Measurements from ENCODE around the gene NELFCD. TPM values are rescaled to one million over a fixed set of nuclear protein-coding genes. Genes with fewer than 3 reads are reported as not detected.

Gene NELFCD
- total RNA-seq, 1 donor from 2014 or later: 37.6 TPM

DNA sequence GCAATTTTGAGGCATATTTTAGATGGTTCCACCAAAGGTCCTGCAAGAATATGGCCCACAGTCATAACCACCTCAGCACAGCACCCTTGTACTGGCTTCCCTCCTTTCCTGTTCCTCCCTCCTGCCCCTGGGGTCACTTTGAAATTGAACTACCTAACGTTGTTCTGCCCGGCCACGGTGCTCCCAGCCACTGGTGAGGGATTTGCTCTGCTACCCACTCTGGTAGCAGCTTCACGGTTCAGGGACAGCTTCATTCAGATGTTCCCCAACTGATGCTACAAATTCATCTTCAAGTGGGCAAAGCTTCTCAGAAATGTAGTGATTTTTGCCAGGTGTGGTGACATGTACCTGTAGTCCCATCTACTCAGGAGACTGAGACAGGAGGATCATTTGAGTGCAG, 7.9 kb upstream of the NELFCD start:
- Mint-ChIP-seq H3K4me1 (ENCODE audit: low read depth) (no peaks in the 10 kb centered on the region), H3K27ac (ENCODE audit: unreplicated experiment) (no peak overlapping the region), H3K36me3 (ENCODE audit: low read depth) (peaks cover 5% of the 10 kb centered on the region), H3K27me3 (ENCODE audit: low read depth) (peaks cover 2% of the 10 kb centered on the region), H3K9me3 (ENCODE audit: low read depth) (peaks cover 32% of the 10 kb centered on the region), H3K4me3 (ENCODE audit: unreplicated experiment) (no peak overlapping the region)
- TF ChIP-seq, protein P1, sequence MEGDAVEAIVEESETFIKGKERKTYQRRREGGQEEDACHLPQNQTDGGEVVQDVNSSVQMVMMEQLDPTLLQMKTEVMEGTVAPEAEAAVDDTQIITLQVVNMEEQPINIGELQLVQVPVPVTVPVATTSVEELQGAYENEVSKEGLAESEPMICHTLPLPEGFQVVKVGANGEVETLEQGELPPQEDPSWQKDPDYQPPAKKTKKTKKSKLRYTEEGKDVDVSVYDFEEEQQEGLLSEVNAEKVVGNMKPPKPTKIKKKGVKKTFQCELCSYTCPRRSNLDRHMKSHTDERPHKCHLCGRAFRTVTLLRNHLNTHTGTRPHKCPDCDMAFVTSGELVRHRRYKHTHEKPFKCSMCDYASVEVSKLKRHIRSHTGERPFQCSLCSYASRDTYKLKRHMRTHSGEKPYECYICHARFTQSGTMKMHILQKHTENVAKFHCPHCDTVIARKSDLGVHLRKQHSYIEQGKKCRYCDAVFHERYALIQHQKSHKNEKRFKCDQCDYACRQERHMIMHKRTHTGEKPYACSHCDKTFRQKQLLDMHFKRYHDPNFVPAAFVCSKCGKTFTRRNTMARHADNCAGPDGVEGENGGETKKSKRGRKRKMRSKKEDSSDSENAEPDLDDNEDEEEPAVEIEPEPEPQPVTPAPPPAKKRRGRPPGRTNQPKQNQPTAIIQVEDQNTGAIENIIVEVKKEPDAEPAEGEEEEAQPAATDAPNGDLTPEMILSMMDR (IDR thresholded peaks at IDR 0.05): no peak
- no peak for DNase-seq (ENCODE audit: low spot score)

DNA sequence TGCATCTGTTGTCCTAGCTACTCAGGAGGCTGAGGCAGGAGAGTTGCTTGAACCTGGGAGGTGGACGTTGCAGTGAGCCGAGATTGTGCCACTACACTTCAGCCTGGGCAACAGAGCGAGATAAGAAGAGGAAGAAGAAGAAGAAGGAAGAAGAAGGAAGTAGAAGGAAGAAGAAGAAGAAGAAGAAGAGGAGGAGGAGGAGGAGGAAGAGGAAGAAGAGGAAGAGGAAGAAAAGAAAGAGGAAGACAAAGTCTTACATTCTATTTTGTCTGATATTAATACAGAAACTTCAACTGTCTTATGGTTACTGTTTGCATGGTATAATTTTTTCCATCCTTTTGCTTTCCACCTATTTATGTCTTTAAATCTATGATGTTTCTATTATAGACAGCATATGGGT, 7.2 kb upstream of the NELFCD start:
- peaks cover 5% of the 10 kb centered on the region for H3K36me3 Mint-ChIP-seq (ENCODE audit: low read depth)
- no peak overlapping the region for H3K27ac Mint-ChIP-seq (ENCODE audit: unreplicated experiment)
- no peak for DNase-seq (ENCODE audit: low spot score)
- H3K9me3 Mint-ChIP-seq (ENCODE audit: low read depth): peaks cover 32% of the 10 kb centered on the region
- no peaks in the 10 kb centered on the region for H3K4me1 Mint-ChIP-seq (ENCODE audit: low read depth)
- no peak overlapping the region for H3K4me3 Mint-ChIP-seq (ENCODE audit: unreplicated experiment)
- no peaks in the 10 kb centered on the region for H3K27me3 Mint-ChIP-seq (ENCODE audit: low read depth)
- TF ChIP-seq, protein P1 (IDR thresholded peaks at IDR 0.05): no peak

DNA sequence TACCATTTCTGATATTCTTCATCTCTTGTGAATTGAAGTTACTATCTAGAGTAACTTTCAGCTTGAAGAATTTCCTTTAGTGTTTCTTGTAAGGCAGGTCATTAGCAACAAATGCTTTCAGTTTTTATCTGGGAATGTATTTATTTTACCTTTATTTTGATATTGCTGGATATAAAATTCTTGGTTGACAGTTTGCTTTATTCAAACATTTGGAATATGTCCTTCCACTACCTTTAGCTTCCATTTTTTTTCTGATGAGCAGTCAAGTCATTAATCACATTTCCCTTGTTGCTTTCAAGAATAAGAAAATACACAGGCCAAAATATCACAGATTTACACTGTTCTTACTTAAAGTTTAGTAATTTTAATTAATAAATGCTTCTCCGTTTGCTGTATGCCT, 5.7 kb upstream of the NELFCD start:
- TF ChIP-seq, protein P1 (IDR thresholded peaks at IDR 0.05): no peak
- no peaks in the 10 kb centered on the region for H3K4me1 Mint-ChIP-seq (ENCODE audit: low read depth)
- no peak overlapping the region for H3K27ac Mint-ChIP-seq (ENCODE audit: unreplicated experiment)
- peaks cover 22% of the 10 kb centered on the region for H3K9me3 Mint-ChIP-seq (ENCODE audit: low read depth)
- DNase-seq (ENCODE audit: low spot score): no peak
- H3K27me3 Mint-ChIP-seq (ENCODE audit: low read depth): no peaks in the 10 kb centered on the region
- no peak overlapping the region for H3K4me3 Mint-ChIP-seq (ENCODE audit: unreplicated experiment)
- H3K36me3 Mint-ChIP-seq (ENCODE audit: low read depth): peaks cover 2% of the 10 kb centered on the region

DNA sequence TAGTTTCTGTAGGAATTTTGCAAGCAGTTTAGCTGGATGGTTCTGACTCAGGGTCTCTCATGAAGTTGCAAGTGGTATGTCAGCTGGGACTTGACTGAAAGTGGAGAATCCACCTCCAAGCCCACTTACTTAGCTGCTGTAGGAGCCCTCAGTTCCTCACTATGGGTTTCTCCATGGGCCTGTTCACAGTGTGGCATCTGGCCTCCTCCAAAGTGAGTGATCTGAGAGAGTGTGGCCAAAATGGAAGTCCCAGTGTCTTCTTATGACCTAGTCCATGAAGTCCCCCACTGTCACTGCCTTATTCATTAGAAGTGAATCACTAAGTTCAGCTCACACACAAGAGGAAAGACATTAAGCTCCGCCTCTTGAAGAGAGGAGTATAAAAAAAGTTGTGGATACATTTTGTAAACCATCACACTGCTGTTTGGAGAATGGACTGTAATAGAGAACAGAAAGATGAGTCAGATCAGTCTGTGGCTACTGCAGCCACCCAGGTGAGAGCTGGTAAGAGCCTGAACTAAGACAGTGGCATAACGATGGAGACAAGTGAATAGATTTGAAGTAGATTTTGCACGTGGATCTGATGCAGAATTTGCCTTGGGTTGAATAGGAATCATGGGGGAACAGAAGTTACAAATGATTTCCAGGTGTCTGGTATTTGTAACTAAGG, 4.9 kb upstream of the NELFCD start:
- Mint-ChIP-seq H3K36me3 (ENCODE audit: low read depth) (peaks cover 2% of the 10 kb centered on the region), H3K27me3 (ENCODE audit: low read depth) (no peaks in the 10 kb centered on the region), H3K9me3 (ENCODE audit: low read depth) (peaks cover 22% of the 10 kb centered on the region), H3K4me1 (ENCODE audit: low read depth) (no peaks in the 10 kb centered on the region), H3K4me3 (ENCODE audit: unreplicated experiment) (no peak overlapping the region), H3K27ac (ENCODE audit: unreplicated experiment) (no peak overlapping the region)
- TF ChIP-seq, protein P1 (IDR thresholded peaks at IDR 0.05): no peak
- no peak for DNase-seq (ENCODE audit: low spot score)

DNA sequence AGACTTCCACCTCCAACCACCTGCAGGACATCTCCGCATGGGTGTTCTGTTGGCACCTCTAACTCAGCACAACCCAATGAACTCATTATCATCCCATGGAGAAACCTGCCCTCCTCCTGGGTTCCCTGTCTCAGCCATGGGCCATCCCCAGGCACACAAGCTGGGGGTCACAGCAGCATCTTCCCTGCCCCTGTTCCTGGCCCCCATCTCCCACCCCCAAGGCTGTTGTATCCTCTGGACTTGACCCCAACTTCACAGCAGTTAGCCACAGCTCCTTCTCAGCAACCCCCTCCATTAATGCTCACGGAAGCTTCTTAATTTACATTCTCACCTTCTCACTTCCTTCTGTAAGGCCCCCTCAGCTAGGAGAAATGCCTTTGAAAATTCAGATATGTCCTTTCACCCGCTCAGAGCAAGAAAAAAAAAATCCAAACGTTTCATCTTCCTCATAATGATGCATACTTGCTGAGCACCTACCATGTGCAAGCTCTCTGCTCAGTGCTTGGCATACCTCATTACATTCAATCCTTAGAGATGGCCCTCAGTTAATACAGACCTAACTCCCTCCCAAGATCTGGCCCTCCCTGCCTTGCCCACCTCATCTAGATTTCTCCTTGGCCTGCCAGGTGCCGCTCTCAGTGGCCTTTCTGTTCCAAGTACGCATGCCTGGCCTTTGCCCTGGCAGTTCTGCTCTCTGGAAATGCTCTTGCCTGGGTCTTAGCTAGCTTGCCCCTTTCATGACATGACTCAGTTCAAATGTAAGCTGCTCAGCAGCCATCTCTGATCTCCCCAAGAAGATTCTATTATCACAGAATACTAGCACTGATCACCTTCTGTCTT, 2.5 kb upstream of the NELFCD start:
- no peak overlapping the region for H3K27ac Mint-ChIP-seq (ENCODE audit: unreplicated experiment)
- no peak for DNase-seq (ENCODE audit: low spot score)
- H3K27me3 Mint-ChIP-seq (ENCODE audit: low read depth): no peaks in the 10 kb centered on the region
- no peak overlapping the region for H3K4me3 Mint-ChIP-seq (ENCODE audit: unreplicated experiment)
- H3K9me3 Mint-ChIP-seq (ENCODE audit: low read depth): peaks cover 22% of the 10 kb centered on the region
- TF ChIP-seq, protein P1 (IDR thresholded peaks at IDR 0.05): no peak
- peaks cover 2% of the 10 kb centered on the region for H3K36me3 Mint-ChIP-seq (ENCODE audit: low read depth)
- H3K4me1 Mint-ChIP-seq (ENCODE audit: low read depth): peaks cover 11% of the 10 kb centered on the region

All from chondrocyte (in vitro differentiated cells).